Esophagus muscularis mucosa (tissue), 4 donors: Measurements from ENCODE around the gene GLRA3.

Experiments used
- EP300 ChIP-seq: sonication (generic); formaldehyde crosslinking; IDR thresholded peaks from one replicate; pipeline ENCODE4 v1.6.1; 2017; ENCODE audit warnings: antibody characterized with exemption
- POLR2AphosphoS5 ChIP-seq, 2 donors: sonication (generic); formaldehyde crosslinking; IDR thresholded peaks; one replicate each; pipeline ENCODE4 v1.6.1; 2017; ENCODE audit warnings: antibody characterized with exemption in 2 of 2
- TF ChIP-seq, protein P1 (sequence below), 3 experiments: fragments of 200-600 bp in 2 of 3; fragments of 450-650 bp in 1 of 3; sonication (generic) in 2 of 3; IDR thresholded peaks; one replicate each; pipeline ENCODE4 v1.5.1; 2017 to 2019; ENCODE audit warnings: antibody characterized with exemption in 3 of 3, mild to moderate bottlenecking in 2 of 3, moderate library complexity in 1 of 3

DNA sequence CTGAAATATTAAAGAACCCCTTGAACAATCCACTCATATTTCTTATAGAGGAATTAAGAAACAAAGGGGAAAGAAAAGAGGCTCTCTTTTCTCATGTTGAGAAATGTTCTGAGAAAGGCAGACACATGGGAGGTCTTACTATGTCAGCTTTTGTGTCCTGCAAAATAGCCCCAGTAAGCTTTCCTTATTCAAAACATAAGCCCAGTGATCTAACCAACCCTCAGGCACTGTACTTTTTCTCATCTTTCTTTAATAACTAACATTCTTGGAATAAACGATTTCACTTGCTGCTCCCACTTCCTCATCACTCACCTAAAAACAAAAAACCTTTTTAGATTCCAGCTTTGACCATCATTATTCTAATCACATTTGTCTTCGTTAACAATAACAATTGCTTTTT is 115.9 kb downstream of the GLRA3 start:
- TF ChIP-seq POLR2AphosphoS5 (IDR thresholded peaks at IDR 0.05) = no peak
- TF ChIP-seq, protein P1, sequence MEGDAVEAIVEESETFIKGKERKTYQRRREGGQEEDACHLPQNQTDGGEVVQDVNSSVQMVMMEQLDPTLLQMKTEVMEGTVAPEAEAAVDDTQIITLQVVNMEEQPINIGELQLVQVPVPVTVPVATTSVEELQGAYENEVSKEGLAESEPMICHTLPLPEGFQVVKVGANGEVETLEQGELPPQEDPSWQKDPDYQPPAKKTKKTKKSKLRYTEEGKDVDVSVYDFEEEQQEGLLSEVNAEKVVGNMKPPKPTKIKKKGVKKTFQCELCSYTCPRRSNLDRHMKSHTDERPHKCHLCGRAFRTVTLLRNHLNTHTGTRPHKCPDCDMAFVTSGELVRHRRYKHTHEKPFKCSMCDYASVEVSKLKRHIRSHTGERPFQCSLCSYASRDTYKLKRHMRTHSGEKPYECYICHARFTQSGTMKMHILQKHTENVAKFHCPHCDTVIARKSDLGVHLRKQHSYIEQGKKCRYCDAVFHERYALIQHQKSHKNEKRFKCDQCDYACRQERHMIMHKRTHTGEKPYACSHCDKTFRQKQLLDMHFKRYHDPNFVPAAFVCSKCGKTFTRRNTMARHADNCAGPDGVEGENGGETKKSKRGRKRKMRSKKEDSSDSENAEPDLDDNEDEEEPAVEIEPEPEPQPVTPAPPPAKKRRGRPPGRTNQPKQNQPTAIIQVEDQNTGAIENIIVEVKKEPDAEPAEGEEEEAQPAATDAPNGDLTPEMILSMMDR (IDR thresholded peaks at IDR 0.05) = no peak
- TF ChIP-seq EP300 = no peak
